ENCODE results near the gene PGM2L1.
"Not testable (repeated sequence)": the region's sequence is repeated elsewhere in the genome, so short reads cannot be mapped to it uniquely, and the experiment has no call there.

Gene PGM2L1

DNA sequence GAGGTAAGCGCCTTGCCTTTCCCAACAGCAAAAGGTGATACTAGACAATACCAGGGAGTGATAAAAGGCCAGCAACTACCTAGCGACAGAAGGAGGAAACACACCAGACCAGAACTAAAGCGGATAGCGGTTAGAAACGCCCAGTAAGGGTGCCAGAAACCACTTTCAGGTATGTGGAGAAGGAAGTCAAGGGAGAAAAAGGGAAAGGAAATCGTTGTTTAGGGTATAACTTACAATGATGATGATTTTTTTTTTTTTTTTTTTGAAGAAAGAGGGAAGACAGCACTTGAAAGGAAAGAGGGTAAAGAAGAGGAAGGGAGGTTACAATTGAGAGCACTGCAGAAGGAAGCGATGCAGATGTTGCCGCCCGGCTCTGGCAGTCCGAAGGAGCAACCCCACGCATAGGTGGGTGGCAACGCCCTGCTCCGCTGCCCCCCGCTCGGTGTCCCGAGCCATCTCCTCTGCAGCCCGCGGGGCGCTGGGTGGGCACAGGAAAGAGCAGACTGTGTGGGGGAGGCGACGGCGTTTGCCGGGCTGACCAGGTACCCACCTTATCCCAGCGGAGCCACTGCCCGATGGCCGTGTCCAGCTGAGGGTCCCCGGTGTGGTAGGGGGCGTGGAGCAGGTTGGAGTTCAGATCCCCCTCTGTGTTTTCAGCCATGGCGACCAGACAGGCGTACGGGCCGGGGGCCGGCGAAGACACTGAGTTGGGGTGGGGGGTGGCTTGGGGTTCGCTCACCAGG is 561 bp downstream of the PGM2L1 start:
- DNase-seq: peak; percentile 34

DNA sequence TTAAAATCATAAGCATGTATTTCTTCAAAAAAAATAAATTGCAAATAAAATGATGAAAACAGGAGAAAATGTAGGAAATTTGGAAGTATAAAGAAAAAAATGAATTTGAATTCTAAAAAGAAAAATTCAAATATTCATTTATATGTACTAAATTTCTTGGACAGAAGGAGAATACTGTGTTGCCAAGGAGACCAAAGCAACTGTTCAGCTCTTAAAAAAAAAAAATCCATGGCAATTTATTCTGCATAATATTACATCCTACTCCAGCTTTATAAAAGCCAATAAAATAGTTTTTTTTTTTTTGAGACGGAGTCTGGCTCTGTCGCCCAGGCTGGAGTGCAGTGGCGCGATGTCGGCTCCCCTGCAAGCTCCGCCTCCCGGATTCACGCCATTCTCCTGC is 6.0 kb downstream of the PGM2L1 start:
- DNase-seq: no peak

DNA sequence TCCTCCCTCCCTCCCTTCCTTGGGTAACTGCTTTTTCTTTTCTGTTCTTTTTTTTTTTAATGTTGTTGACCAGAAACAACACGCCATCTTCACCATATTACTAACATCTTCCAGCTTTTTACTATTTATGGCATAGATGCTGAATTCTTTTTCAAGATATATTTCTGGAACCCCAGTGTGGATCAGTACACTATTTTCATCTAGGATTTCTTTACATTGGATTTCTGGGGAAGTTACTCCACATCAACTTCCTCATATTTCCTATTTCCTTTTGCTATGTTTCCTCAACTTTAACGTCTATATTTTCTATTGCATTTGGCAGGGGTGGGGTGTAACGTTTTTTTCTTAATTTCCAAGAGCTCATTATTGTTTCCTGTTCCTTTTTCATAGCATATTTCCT is 7.0 kb downstream of the PGM2L1 start:
- no peak for DNase-seq

DNA sequence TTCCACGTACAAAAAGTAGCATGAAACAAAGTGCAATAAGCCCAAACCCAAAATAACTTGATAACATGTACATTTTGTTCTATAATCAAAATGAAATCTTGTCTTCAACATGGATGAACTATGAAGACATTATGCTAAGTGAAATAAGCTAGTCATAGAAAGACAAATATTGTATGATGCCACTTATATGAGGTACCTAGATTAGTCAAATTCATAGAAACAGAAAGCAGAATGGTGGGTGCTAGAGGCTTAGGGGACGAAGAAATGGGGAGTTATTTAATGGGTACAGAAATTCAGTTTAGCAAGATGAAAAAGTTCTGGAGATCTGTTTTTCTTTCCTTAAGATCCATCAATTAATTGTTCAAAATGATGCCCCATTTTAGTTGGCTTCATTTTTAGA is 7.5 kb downstream of the PGM2L1 start:
- DNase-seq: no peak

DNA sequence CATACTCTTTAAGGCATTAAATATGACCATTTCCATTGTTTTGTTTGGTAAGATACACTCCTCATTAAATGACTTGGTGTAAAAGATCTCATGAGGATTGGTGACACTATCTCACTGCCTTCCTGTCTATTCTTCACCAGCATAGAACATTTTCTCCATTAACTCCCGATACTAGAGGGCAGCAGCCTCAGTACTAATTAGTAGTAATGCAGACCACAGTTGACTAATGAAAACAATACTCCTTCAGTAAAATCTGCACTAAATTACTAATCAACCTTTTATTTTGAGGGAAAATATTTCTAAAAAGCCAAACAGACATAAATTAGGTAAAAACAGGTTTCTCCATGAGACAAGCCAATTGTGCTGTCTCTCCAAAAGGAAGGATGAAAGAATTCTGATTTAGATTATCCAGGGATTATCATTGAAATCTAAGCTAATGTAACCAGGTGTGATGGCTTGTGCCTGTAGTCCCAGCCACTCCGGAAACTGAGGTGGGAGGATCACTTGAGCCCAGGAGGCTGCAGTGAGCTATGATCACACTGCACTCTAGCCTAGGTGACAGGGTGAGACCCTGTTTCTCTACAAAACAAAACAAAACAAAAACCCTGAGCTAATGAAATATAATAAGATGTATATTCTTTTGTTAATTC is 9.4 kb downstream of the PGM2L1 start:
- DNase-seq: peak; percentile 69

DNA sequence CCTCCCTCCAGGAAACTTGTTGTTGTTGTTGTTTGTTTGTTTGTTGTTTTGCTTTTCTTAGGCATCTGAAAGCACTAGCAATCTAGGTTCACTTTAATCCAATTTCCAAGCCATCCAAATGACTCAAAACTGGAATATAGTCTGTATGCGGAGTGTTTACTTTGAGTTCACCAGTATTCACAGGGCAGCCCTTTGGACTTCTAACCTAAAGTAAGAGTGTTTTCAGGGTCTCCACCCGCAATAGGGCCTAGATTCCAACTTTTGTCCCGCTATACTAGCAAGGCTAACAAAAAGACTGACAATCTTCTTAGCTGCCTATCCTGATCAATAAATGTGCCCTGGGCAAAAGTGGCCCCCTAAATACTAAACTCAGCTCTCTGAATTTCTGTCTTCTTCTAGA is 13.6 kb downstream of the PGM2L1 start:
- no peak for DNase-seq

DNA sequence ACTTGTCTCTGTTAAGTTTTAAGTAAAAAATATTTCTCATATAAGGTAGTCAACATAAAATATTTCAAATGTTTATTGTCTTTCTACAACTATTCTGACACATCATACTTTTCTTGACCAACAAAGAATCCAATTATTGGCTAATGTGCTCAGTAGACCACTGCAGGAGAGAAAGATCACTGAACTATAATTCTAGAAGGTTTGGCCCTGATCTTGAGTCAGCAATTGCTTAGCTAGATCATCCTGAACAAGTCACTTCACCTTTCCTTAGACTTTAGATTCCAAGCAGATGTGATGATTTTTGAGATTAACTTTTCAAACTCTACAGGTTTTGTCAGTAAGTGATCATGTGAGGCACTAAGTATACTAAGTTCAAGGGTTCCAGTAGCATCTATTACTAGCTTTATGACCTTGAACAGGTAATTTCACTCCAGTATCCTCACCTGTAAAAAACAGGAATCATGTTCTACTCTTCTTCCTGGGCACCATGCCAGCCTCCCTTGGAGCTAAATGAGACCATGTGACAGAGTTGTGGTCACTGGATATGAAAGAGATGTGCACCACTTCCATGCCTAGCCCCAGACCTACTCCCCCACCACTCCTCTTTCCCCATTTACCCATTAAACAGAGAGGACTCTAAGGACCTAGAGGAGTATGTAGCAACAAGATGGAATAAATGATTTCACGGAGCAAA is 17.3 kb downstream of the PGM2L1 start:
- DNase-seq: no peak

DNA sequence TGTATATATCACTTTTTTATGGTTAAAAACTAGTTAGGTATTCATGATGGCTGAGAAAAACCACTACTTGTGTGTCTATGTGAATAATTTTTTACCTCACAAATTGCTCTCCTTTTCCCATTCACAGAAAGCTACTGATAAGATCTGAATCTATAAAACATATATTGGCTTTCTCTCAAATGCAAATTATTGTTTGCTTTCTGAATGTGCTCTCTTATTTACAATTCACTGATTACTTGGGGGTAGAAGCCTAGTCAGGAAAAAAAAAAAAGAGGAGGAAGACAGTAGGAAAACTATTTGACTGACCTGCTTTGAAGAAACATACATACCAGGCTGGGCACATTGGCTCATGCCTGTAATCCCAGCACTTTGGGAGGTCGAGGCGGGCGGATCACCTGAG is 20.5 kb downstream of the PGM2L1 start:
- no peak for DNase-seq

DNA sequence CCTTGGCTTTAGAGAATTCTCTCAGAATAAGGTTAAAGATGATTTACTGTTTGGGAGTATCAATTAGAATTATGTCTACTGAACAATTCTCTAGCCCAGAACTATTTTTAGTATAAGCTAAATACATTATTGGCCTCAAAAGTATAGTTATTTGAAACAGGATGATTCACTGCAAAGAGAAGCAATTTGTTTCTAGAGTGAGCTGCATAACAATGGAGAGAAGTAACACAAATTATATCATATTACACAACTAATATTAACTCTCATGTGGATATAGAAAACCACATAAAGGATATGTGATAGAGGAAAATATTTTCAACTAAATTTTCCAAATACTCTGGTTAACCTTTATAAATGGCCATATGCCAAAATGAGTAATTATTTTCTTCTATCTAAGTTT is 24.9 kb downstream of the PGM2L1 start:
- DNase-seq: no peak

DNA sequence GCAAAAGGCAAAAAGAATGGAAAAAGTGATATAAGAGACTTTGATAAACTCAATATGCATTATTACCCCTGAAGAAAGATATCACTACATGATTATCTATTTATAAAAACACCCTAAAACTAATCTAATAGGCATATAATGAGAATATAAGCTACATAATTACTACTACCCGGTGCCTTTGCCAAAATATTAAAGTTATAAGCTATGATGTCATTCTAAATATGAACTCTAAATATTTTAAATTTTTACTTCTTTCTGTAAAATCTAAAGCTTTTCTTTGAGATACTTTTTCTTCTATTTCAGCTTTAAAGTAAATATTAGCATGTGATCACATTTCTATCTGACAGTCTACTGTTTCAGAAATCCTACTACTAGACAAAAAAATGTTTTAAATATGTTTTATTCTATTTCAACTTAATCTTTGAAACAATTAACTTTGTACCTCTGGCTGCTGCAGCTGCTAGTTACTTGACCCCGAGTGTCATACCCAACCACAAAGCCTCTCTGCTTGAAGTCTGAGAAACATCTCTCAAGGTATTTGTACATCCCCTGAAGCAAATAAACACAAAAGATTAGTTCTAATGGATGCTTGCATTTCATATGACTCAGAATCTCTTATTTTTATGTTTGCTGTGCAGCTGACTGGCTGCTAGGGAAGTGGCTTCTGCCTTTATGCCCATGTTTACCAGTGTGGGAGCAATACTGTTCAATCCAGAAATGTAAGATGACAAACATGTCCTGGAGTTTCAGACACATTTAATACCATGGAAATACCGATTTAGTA is 26.8 kb downstream of the PGM2L1 start:
- no peak for DNase-seq

DNA sequence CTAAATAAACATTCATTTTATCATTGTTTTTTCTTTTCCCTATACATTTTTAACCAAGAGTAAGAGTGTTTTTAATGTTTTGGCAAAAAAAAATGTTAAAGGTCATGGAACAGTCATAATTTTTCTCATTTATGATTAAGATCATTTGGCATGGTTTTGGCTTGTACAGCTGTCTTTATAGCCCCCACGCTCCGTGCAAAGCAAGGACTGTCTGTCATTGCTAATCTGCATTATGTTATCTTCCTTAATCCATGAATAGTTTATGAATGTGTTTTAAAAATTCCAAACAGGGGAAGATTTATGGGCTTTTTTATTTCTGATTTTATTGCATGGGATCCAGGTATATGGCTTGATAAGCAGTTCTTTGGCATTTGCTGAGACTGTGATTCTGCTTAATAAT is 28.1 kb downstream of the PGM2L1 start:
- no peak for DNase-seq

DNA sequence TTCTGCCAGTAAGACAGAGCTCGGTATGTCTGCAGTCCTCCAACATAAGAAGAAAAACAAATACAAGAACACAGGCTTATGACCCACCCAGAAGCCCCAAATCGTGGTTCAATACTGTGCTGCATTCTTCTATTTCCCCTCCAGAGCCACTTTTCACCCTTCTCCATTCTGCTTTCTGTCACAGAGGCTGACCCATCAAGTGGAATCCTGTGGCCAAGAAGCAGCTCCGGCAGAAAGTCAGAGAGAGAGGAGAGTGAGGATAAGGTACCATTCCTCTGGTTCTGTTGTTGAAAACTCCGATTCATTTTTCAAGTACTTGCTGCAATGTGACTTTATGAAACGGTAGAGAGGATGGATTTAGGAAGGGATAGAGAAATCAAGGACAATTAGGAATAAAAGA is 30.4 kb downstream of the PGM2L1 start:
- no peak for DNase-seq

DNA sequence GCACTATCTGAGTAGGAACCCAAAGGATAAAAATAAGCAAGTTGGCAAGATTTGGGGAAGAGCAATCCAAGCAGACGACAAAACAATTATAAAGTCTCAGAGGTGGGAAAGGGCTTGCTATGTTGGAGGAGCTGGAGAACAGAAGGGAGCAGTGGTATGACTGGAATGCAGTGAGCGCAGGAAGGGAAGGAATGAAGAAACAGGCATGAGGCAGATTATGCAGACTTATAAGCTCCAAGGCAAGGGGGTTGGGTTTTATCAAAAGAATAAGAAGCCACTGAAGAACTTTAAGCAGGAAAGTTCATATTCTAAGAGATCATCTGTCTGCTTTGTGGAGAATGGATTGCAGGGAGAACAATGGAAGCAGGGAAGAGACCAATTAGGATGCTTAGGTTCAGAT is 31.7 kb downstream of the PGM2L1 start:
- DNase-seq: no peak

DNA sequence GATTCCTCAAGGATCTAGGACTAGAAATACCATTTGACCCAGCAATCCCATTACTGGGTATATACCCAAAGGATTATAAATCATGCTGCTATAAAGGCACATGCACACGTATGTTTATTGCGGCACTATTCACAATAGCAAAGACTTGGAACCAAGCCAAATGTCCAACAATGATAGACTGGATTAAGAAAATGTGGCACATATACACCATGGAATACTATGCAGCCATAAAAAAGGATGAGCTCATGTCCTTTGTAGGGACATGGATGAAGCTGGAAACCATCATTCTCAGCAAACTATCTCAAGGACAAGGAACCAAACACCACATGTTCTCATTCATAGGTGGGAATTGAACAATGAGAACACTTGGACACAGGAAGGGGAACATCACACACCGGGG is 32.4 kb downstream of the PGM2L1 start:
- not testable (repeated sequence) for DNase-seq

DNA sequence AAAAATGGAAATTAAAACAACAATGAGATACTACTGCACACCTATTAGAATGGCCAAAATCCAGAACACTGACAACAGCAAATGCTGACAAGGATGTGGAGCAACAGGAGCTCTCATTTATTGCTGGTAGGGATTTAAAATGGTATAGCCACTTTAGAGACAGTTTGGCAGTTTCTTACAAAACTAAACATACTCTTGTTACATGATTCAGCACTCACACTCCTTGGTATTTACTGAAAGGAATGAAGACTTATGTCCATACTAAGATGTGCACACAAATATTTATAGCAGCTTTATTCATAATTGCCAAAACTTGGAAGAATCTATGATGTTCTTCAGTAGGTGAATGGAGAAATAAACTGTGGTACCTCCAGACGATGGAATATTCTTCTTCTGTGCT is 40.8 kb downstream of the PGM2L1 start:
- DNase-seq: no peak

DNA sequence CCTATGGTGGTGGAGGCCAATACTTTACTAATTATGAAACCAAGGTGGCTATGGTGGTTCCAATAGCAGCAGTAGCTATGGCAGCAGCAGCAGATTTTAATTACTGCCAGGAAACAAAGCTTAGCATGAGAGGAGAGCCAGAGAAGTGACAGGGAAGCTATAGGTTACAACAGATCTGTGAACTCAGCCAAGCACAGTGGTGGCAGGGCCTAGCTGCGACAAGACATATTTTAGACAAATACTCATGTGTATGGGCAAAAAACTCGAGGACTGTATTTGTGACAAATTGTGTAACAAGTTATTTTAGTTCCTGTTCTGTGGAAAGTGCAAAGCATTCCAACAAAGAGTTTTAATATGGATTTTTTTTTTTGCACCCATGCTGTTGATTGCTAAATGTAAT is 42.6 kb downstream of the PGM2L1 start:
- no peak for DNase-seq

DNA sequence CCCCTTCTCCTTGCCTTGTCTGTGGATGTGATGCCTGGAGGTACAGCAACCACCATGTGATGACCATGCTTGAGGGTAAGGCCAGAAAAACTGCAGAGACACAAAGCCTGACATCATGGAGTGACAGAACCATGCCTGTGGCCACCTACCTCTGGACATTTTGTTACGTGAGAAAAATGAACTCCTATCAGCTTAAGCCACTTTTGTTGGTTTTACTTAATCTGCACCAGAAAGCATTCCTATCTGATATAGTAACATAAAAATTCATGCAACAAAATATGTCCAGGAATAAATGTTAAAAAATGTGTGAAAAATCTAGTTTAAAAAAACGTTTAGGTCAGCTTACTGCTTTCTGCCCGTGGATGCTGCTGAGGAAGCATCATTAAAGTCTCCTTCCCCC is 44.2 kb downstream of the PGM2L1 start:
- no peak for DNase-seq

DNA sequence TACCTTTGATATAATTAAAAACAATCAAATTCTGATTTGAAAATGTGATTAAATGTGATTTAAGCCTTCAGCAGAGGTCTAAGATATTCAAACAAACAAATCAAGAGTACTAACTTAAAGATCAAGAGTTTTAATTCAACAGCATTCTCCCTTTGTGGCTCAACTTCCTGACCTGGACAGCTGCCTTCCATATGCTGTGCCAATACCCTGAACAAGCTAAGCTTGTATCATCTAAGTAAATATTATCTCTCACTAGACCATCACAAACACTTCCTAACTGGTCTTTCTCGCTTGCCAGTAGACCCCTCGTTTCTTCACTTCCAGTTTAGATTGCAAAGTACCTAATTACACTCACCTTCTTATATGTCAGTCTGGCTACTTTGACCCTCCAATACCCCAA is 50.9 kb downstream of the PGM2L1 start:
- DNase-seq: no peak

DNA sequence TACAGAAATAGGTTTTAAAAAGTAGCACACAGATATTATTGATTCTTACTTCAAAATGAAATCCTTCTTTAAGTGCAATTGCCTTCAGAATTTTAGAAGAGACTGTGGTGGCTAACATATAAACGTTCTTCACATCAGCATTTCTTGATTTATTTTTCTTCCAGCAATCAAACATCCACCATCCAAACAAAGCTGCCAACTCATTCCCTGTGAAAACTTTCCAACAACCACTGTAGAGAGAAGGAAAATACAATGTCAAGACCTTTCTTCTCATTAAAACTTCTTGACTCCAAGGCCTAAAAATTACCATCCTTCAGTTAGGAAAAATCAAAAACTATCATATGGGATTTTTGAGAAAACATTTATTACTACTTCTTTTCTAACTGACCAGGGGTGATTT is 52.8 kb downstream of the PGM2L1 start:
- DNase-seq: no peak

DNA sequence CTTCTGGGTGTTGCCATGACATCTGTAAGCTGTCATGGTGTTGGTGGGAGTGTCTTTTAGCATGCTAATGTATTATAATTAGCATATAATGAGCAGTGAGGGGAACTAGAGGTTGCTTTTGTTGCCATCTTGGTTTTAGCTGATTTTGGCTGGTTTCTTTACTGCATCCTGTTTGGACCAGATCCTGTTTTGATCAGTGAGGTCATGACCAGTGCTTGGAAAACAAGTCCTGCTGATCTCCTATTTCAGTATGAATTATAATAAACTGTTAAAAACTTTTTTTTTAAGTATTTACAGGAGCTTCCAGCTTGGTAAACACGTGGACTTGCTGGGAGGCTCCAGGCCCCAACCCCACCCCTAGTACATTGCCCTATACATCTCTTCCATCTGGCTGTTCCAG is 56.3 kb downstream of the PGM2L1 start:
- DNase-seq: no peak

DNA sequence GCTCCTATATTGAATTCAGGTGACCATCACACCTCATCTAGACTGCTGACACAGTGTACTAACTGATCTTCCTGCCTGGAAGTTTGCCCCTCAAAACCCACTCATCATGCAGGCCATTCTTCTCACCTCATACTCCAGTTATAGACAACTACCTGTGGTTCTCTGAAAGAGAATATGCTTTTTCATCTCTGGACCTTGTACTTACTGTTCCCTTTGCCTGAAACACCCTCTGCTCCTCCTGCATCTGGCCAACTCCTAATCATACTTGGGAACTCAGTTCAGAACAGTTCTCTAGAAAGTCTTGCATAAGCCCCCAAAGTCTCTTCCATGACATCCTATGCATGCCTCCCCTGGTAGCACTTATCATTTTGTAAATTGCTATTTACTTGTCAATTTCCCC is 58.6 kb downstream of the PGM2L1 start:
- DNase-seq: no peak

DNA sequence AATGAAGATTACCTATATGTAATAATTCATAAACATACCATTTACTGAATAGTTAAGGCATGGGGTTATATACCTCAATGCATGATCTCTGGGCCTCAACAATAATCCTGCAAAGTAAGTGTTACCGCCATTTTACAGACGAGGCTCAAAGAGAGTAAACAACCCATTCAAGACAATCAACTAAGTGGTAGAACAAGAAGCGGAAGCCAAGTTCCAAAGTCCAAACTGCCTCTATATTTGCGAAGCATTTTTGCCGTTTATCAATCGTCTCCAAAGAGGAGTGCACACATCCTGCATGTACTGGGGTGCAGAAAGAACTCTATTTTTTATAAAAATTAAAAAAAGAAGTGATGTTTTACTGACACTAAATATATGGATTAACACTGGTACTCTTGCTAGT is 59.3 kb downstream of the PGM2L1 start:
- DNase-seq: no peak

DNA sequence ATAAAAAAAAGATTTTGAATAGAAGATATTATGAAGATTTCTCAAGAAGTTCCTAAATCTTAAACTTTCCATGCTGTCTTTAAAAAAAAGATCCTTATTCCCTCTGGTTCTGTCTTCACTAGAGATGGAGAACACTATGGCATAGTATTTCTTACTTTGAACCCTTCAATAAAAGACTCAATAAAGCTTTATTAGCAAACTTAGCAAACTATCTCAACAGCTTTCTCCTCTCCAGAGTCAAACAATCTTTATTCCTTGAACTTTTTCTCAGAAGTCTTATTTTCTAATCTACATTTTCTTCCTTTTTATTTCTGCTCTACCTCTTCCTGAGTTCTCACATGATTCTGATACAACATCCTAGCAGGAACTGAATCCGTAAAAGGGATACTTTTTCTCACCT is 65.0 kb downstream of the PGM2L1 start:
- DNase-seq: no peak

DNA sequence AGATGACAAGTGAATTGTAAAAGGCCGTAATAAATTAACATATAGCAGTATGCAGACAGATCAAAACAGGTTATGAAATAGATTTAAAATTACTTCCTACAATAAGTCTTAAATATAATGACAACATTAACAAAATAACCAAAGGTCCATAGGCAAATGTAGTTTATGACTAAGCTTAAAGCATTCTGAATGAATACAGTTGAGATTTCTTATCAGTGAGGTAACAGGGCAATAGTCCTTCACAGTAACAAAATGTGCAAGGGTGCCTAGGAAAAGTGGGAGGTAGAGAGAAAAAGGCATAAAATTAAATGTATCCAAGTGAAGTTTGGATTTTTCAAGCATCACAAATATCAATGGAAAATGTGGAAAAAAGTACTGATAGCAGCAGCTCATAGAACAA is 65.9 kb downstream of the PGM2L1 start:
- no peak for DNase-seq
